Colonic mucosa (tissue), 4 donors: Measurements from ENCODE around the gene ASB10. TPM values are rescaled to one million over a fixed set of nuclear protein-coding genes. Genes with fewer than 3 reads are reported as not detected.

Source experiments
- DNase-seq: peaks from one replicate; pipeline ENCODE4 v3.0.0-alpha.2; 2020
- H3K27ac ChIP-seq: fragments of 200-600 bp; one replicate; pipeline ENCODE4 v1.8.0; 2021
- H3K27me3 ChIP-seq: fragments of 200-600 bp; one replicate; pipeline ENCODE4 v1.8.0; 2021
- H3K36me3 ChIP-seq: fragments of 200-600 bp; one replicate; pipeline ENCODE4 v1.8.0; 2021
- H3K4me1 ChIP-seq: fragments of 200-600 bp; one replicate; pipeline ENCODE4 v1.8.0; 2021; ENCODE audit warnings: mild to moderate bottlenecking
- H3K4me3 ChIP-seq: fragments of 200-600 bp; one replicate; pipeline ENCODE4 v1.8.0; 2021
- H3K9ac ChIP-seq, 2 donors: one replicate each; pipeline ENCODE4 v1.7.0; 2013; ENCODE audit warnings: control low read depth in 2 of 2, low read depth in 2 of 2, low read length in 2 of 2
- H3K9me3 ChIP-seq: fragments of 200-600 bp; one replicate; pipeline ENCODE4 v1.8.0; 2021
- CTCF ChIP-seq: fragments of 200-600 bp; IDR thresholded peaks from one replicate; pipeline ENCODE4 v1.8.0; 2022; ENCODE audit warnings: antibody characterized with exemption, mild to moderate bottlenecking
- intact Hi-C: fragments of 100-400 bp; cut with DNase I; formaldehyde crosslinking; loops from one replicate; pipeline ENCODE4 v1.14.1; 2022
- total RNA-seq, 2 donors: library from RNA; stranded (reverse); fragmentation: NEBNext Ultra II Directional in 1 of 2; extraction: Animal tissue kit (Norgen Biotek cat#: 25700) in 1 of 2; gene quantifications; one replicate each; pipeline ENCODE4 v1.2.1, GENCODE V29; 2021
- donor health status: healthy.
- donor health status: DM: no; HTN: no; CAD: no.
- donor health status: DM: no; HTN: no; CAD: no.

The ASB10 gene
- total RNA-seq, 2 donors from 2014 or later, result not detected

DNA sequence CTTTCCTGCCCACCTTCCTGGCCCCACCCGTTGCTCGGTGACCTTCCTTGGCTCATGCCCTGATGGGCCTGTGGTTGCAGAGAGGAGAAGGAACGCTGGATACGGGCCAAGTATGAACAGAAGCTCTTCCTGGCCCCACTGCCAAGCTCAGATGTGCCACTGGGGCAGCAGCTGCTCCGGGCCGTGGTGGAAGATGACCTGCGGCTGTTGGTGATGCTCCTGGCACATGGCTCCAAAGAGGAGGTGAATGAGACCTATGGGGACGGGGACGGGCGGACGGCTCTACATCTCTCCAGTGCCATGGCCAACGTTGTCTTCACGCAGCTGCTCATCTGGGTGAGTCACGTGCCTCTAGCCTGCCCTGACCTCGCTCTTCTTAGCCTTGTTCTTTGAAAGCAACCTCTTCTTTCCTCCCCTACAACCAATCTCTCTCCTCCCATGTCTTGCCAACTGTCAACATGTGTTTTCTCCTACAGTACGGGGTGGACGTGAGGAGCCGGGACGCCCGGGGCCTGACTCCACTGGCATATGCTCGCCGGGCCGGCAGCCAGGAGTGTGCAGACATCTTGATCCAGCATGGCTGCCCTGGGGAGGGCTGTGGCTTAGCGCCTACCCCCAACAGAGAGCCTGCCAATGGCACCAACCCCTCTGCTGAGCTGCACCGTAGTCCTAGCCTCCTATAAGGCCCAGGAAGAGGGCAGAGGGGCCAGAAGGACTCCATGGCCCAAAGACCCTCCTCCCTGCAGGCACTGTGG, 43.6 kb downstream of the ASB10 start:
- DNase-seq, result no peak
- no peaks in the 10 kb centered on the region for H3K36me3 ChIP-seq

DNA sequence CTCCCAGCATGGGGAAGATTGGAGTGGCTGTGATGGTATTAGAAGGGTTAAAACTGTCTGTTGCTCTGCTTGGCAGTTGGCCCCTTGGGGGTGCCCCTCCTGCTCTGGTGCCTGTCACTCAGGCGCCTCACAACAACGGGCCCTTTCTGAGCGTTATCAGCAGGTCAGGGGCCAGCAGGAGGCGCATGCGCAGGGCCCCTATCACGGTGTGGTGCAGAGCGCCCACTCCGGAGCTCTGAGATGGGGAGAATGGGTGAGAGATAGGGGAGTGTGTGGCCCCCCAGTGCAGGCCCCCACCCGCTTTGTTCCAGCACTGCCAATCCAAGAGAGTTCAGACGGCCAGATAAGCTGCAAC, 44.4 kb downstream of the ASB10 start:
- Histone ChIP-seq H3K4me3 (no peak overlapping the region), H3K27ac (no peak overlapping the region), H3K9me3 (no peaks in the 10 kb centered on the region), H3K4me1 (no peaks in the 10 kb centered on the region), H3K9ac (no peak overlapping the region), H3K27me3 (no peaks in the 10 kb centered on the region), H3K36me3 (no peaks in the 10 kb centered on the region)
- DNase-seq, result no peak
- TF ChIP-seq CTCF, result no peak
- intact Hi-C loops, result no loop called here

More for the DNA sequence above, 43.6 kb downstream of the ASB10 start:
- no peak overlapping the region for H3K27ac ChIP-seq
- H3K4me1 ChIP-seq, result no peaks in the 10 kb centered on the region
- intact Hi-C loops, result no loop called here
- H3K9ac ChIP-seq, result no peak overlapping the region
- TF ChIP-seq CTCF, result no peak
- no peaks in the 10 kb centered on the region for H3K9me3 ChIP-seq
- no peak overlapping the region for H3K4me3 ChIP-seq
- H3K27me3 ChIP-seq, result no peaks in the 10 kb centered on the region

GRCh38 chr7:151141855-151142685, 45.0 kb downstream of the ASB10 start:
- Histone ChIP-seq H3K27ac (no peak overlapping the region), H3K27me3 (no peaks in the 10 kb centered on the region), H3K9me3 (no peaks in the 10 kb centered on the region), H3K4me3 (no peak overlapping the region), H3K9ac (no peak overlapping the region), H3K4me1 (no peaks in the 10 kb centered on the region), H3K36me3 (no peaks in the 10 kb centered on the region)
- no peak for TF ChIP-seq CTCF
- no peak for DNase-seq
- intact Hi-C loops, result no loop called here

DNA sequence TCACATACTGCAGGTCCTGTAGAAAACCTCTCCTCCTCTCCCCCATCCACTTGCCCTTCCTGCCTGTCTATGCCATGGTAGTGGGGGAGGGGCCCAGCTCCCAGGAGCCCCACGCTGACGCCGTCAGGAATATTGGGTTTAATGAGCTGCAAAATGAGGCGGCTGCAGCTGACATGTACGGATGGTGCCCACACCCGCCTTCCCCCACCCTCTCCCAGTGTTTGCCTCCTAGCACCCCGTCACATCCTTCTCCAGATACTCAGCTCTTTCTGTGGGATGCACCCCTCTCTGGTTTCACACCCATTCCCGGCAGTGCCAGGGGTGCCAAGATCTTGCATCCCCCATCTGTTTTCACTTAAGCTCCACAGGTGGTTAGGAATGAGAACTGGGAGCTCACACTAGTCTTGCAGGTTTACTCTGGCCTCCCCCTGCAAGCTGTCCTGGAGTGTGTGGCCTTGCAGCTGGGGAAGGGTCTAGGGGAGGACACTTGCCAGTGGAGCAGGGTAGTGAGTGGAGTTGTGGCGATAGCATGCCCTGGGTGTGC, 45.7 kb downstream of the ASB10 start:
- no peaks in the 10 kb centered on the region for H3K4me1 ChIP-seq
- no peak for TF ChIP-seq CTCF
- no peaks in the 10 kb centered on the region for H3K27me3 ChIP-seq
- H3K9ac ChIP-seq, result no peak overlapping the region
- H3K27ac ChIP-seq, result no peak overlapping the region
- H3K9me3 ChIP-seq, result no peaks in the 10 kb centered on the region
- intact Hi-C loops, result no loop called here
- H3K4me3 ChIP-seq, result no peak overlapping the region
- no peak for DNase-seq
- H3K36me3 ChIP-seq, result no peaks in the 10 kb centered on the region

GRCh38 chr7:151140826-151141225, 46.2 kb downstream of the ASB10 start:
- no peak overlapping the region for H3K27ac ChIP-seq
- no peaks in the 10 kb centered on the region for H3K36me3 ChIP-seq
- no peaks in the 10 kb centered on the region for H3K4me1 ChIP-seq
- no peak overlapping the region for H3K4me3 ChIP-seq
- intact Hi-C loops, result no loop called here
- DNase-seq, result no peak
- TF ChIP-seq CTCF, result no peak
- H3K27me3 ChIP-seq, result no peaks in the 10 kb centered on the region
- H3K9me3 ChIP-seq, result no peaks in the 10 kb centered on the region
- H3K9ac ChIP-seq, result no peak overlapping the region
